Heart left ventricle (tissue), 16 donors: Measurements from ENCODE around the gene ETNPPL. TPM values are rescaled to one million over a fixed set of nuclear protein-coding genes. Genes with fewer than 3 reads are reported as not detected.

Experiments
- ATAC-seq, 4 donors: fragments of 200-7000 bp; cut with Tn5 transposase; one replicate each; pipeline ENCODE4 v1.9.1; 2020 to 2022; ENCODE audit warnings: moderate library complexity in 4 of 4, mild to moderate bottlenecking in 3 of 4, moderate number of reproducible peaks in 1 of 4
- DNase-seq, 5 donors: peaks; one replicate each; pipeline ENCODE4 v3.0.0-alpha.2; 2020
- H3K27ac ChIP-seq, 12 donors: fragments of 200-600 bp; sonication (generic) in 4 of 12; one replicate each; pipeline versions ENCODE4 v1.5.0 to v1.8.0; 2016 to 2022; ENCODE audit warnings: mild to moderate bottlenecking in 2 of 12
- H3K27me3 ChIP-seq, 9 donors: fragments of 200-600 bp; sonication (generic) in 2 of 9; one replicate each; pipeline versions ENCODE4 v1.5.1 to v1.8.0; 2016 to 2022; ENCODE audit warnings: mild to moderate bottlenecking in 3 of 9
- H3K36me3 ChIP-seq, 9 donors: fragments of 200-600 bp; sonication (generic) in 2 of 9; one replicate each; pipeline versions ENCODE4 v1.5.0 to v1.8.0; 2018 to 2022; ENCODE audit warnings: mild to moderate bottlenecking in 2 of 9
- H3K4me1 ChIP-seq, 12 donors: fragments of 200-600 bp; sonication (generic) in 4 of 12; one replicate each; pipeline versions ENCODE4 v1.5.0 to v1.8.0; 2016 to 2022; ENCODE audit warnings: mild to moderate bottlenecking in 3 of 12
- H3K4me3 ChIP-seq, 12 donors: fragments of 200-600 bp; sonication (generic) in 4 of 12; one replicate each; pipeline versions ENCODE4 v1.5.0 to v1.8.0; 2017 to 2022; ENCODE audit warnings: mild to moderate bottlenecking in 9 of 12, moderate library complexity in 4 of 12
- H3K9me3 ChIP-seq, 12 donors: fragments of 200-600 bp; sonication (generic) in 4 of 12; one replicate each; pipeline versions ENCODE4 v1.5.0 to v1.8.0; 2016 to 2022; ENCODE audit warnings: mild to moderate bottlenecking in 1 of 12
- POLR2A ChIP-seq, 2 donors: fragments of 450-650 bp; IDR thresholded peaks; one replicate each; pipeline ENCODE4 v1.6.1; 2017; ENCODE audit warnings: antibody characterized with exemption in 2 of 2, mild to moderate bottlenecking in 2 of 2, moderate library complexity in 2 of 2
- WGBS, 4 donors: extraction: QIAGEN DNeasy Blood & Tissue Kit in 2 of 4; methylation state at CpG; one replicate each; pipeline versions ENCODE4 v1.1.5 to v1.1.7; 2013 to 2018; 5-methylcytosine and 5-hydroxymethylcytosine counted together
- intact Hi-C, 10 donors: fragments of 100-400 bp; cut with DNase I; formaldehyde crosslinking; loops; one replicate each; pipeline versions ENCODE4 v1.11.1 to v1.14.2; 2022
- polyA plus RNA-seq, 2 donors: library from polyadenylated mRNA; stranded (reverse); fragments of 200-250 nt; gene quantifications; one replicate each; pipeline ENCODE4 v1.2.3, GENCODE V29; 2013
- total RNA-seq, 9 donors: library from RNA; depleted of rRNA in 2 of 9; stranded (reverse); fragments of >200 nt in 2 of 9; fragmentation: NEBNext Ultra II Directional in 3 of 9; extraction: Animal tissue kit (Norgen Biotek cat#: 25700) in 3 of 9; gene quantifications; one replicate each; pipeline versions ENCODE4 v1.1.0 to v1.2.4, GENCODE V29; 2016 to 2023
- TF ChIP-seq, protein P1 (sequence below), 12 donors: fragments of 200-600 bp; sonication (generic) in 4 of 12; IDR thresholded peaks; one replicate each; pipeline versions ENCODE4 v1.5.0 to v1.8.0; 2018 to 2022; ENCODE audit warnings: antibody characterized with exemption in 12 of 12, mild to moderate bottlenecking in 5 of 12
- donor health status: ischemic (EF 13 %, LVEDD 7.1; RV severe dilation, severe dysfunction).
- donor health status: healthy with polysubstance abuse.
- donor health status: DM: no; HTN: yes; CAD: no.
- donor health status: DM: no; HTN: no; CAD: no.
- donor health status: ischemic (EF 25% LVEDD 6.9; RV normal size, moderate dysfunction).
- donor health status: ischemic (EF 25% LVEDD 5.7; RV mildly dilated, moderate dysfunction).
- donor health status: healthy.
- donor health status: DM: yes; HTN: yes; CAD: no.
- donor health status: ischemic (EF 35%, LVEDD 5.7; RV mildly dilated, moderate dysfunction).
- donor health status: nonischemic (EF 11% LVEDD 7.7; RV severe dilation, severe dysfunction).
- donor health status: DM: yes; HTN: yes; CAD: no.
- donor health status: PGD.
- donor health status: ischemic (EF 29% LVEDD 5.4; RV normal size, mild dysfunction).
- donor health status: nonischemic (EF 23%, LVEDD 6.1; RV moderate dilation, normal function).

The ETNPPL gene
- total and polyA plus RNA-seq, 11 donors = 2.2 to 11.5 (median 7.5) TPM

DNA sequence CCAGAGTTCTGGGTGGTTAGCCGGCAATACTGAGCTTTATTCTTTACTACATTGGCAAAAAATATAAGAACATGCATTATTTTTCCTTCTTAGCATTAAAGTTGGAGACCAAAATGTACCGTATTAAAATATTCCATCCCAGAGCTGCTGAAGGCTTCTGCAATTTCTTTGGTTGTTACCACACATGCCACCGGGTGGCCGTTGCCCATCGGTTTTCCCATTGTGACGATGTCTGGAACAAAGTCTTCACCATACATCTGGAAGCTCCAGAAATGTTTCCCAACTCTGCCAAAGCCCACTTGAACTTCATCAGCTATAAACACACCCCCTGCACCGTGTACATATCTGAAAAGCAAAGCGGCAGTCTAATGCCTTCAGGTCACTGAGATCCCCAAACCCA lies 13.7 kb downstream of the ETNPPL start:
- no peak for TF ChIP-seq POLR2A (IDR thresholded peaks at IDR 0.05)
- TF ChIP-seq, protein P1, sequence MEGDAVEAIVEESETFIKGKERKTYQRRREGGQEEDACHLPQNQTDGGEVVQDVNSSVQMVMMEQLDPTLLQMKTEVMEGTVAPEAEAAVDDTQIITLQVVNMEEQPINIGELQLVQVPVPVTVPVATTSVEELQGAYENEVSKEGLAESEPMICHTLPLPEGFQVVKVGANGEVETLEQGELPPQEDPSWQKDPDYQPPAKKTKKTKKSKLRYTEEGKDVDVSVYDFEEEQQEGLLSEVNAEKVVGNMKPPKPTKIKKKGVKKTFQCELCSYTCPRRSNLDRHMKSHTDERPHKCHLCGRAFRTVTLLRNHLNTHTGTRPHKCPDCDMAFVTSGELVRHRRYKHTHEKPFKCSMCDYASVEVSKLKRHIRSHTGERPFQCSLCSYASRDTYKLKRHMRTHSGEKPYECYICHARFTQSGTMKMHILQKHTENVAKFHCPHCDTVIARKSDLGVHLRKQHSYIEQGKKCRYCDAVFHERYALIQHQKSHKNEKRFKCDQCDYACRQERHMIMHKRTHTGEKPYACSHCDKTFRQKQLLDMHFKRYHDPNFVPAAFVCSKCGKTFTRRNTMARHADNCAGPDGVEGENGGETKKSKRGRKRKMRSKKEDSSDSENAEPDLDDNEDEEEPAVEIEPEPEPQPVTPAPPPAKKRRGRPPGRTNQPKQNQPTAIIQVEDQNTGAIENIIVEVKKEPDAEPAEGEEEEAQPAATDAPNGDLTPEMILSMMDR (IDR thresholded peaks at IDR 0.05) = no peak
- ATAC-seq = no peak
- Histone ChIP-seq H3K36me3 (no peaks in the 10 kb centered on the region), H3K27ac (no peak overlapping the region), H3K4me3 (no peak overlapping the region), H3K4me1 (no peaks in the 10 kb centered on the region), H3K9me3 (no peaks in the 10 kb centered on the region), H3K27me3 (no peaks in the 10 kb centered on the region)
- intact Hi-C loops = no loop called here
- no peak for DNase-seq
- 88 to 91% (median 89%) methylated on average over 8 of the region's 8 CpGs for WGBS, 4 donors

DNA sequence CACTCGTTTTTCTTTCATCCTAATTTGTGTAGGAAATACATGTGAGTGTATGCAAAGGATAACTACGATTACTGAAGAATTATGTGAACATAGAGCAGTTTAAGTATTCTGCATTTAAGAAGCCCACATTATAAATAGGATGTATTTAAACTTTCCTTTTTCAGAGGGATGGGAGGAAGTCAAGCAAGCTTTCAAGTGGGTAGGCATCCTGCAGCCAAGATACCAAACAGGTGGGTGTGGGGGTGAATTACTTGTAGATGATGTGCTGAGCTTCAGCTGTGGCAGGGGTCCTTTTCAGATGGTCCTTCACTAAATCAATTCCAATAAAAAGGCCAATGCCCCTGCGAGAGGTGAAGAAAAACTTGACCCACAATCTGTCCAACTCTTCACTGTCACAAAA lies 16.3 kb downstream of the ETNPPL start:
- no peak for ATAC-seq
- intact Hi-C loops = no loop called here

DNA sequence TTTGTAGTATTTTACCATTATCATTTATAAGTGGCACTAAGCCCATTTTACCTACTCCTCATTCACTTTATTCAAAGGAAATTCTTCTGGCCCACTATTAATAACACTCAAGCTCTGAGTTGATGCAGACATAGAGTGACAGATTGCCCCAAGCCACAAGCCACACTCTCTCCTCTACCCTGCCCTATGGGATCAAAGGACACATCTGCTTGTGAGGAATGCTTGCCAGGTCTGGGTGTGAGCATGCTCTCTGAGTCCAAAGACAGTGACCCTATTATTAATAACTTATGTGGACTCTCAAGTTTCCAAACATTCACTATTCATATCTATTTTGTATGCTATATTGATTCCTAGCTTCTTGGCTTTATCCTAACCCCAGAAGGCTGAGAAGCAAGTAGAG lies 18.5 kb downstream of the ETNPPL start:
- H3K27me3 ChIP-seq = no peaks in the 10 kb centered on the region
- no peak overlapping the region for H3K4me3 ChIP-seq
- intact Hi-C loops = no loop called here
- no peak overlapping the region for H3K27ac ChIP-seq
- no peaks in the 10 kb centered on the region for H3K36me3 ChIP-seq
- no peaks in the 10 kb centered on the region for H3K9me3 ChIP-seq
- ATAC-seq = peak in 1 of 4 donors; percentile 49
- no peak for DNase-seq
- TF ChIP-seq POLR2A (IDR thresholded peaks at IDR 0.05) = no peak
- TF ChIP-seq, protein P1 (IDR thresholded peaks at IDR 0.05) = no peak
- H3K4me1 ChIP-seq = no peaks in the 10 kb centered on the region

More for the DNA sequence above, 16.3 kb downstream of the ETNPPL start:
- no peak for DNase-seq
- Histone ChIP-seq H3K27me3 (no peaks in the 10 kb centered on the region), H3K9me3 (no peaks in the 10 kb centered on the region), H3K27ac (no peak overlapping the region), H3K36me3 (no peaks in the 10 kb centered on the region), H3K4me1 (no peaks in the 10 kb centered on the region), H3K4me3 (no peak overlapping the region)
- WGBS, 4 donors = 81 to 89% (median 83%) methylated on average over 3 of the region's 3 CpGs
- TF ChIP-seq, protein P1 (IDR thresholded peaks at IDR 0.05) = no peak
- TF ChIP-seq POLR2A (IDR thresholded peaks at IDR 0.05) = no peak

DNA sequence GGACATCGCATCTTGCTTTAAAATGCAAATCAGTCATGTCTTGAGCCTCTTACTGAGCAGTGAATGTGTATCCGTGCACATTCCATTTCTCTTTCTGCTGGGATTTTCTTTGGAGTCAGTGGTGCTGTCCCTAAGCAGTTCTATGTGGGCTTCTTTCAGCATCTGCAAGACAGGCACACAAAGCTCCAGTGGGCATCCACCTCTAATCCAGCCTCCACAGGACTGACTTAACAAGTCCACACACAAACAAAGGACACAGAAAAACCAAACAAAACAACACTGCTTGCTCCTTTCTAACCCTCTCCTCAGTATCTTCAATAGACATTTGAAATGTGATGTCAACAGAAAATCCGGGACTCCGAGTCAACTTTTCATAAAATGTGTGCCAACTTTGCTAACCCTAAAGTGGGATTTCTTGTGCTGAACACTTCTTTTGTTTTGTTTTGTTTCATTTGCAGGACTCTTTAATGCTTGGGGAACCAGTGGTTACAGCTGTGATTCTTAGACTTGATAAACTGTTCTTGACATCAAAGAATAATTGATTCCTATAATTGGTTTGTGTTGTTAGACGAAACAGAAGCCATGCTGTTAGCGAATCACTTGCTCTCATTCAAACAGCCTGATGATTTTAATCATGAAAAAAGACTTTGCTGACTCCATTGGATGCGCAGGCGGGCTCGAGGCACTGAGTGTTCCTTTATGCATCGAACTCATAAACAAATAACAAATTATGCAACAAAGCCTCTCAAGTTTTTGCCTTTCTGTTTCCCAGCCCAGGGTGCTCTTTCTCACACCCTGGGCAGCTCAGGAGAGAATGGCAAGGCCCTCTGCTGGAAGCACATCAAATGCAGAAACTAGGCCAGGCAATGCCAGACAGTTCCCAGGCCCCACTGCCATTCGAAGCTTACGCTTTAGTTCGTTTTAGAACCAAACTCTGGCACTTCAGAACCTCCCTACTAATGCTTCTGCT lies 20.1 kb downstream of the ETNPPL start:
- H3K27ac ChIP-seq = no peak overlapping the region
- H3K4me1 ChIP-seq = no peaks in the 10 kb centered on the region
- TF ChIP-seq, protein P1 (IDR thresholded peaks at IDR 0.05) = no peak
- no peak overlapping the region for H3K4me3 ChIP-seq
- H3K36me3 ChIP-seq = no peaks in the 10 kb centered on the region
- no peaks in the 10 kb centered on the region for H3K27me3 ChIP-seq
- no peak for DNase-seq
- WGBS, 4 donors = 75 to 83% (median 81%) methylated on average over 13 of the region's 13 CpGs
- H3K9me3 ChIP-seq = no peaks in the 10 kb centered on the region
- intact Hi-C loops = no loop called here
- no peak for ATAC-seq
